Measurements from ENCODE around the gene UGCG.

GRCh38 chr9:111961575-111961974, 65.0 kb downstream of the UGCG start:
- TF ChIP-seq RAD21 (IDR thresholded peaks at IDR 0.05; ENCODE audit: low read depth) (0 out of 2 replicates have a peak, but pooled peaks have one; percentile 4), YY1 (IDR thresholded peaks at IDR 0.05; ENCODE audit: low read depth) (peak; percentile 28; the same call in 1 of the 2 replicates), CREB1 (IDR thresholded peaks at IDR 0.05; ENCODE audit: low read depth) (no peak), TAF1 (IDR thresholded peaks at IDR 0.05; ENCODE audit: low read depth) (no peak), ZBTB7A (IDR thresholded peaks at IDR 0.05; ENCODE audit: low read depth) (0 out of 2 replicates have a peak, but pooled peaks have one; percentile 26)
